Middle frontal gyrus (tissue), 1 donor: Measurements from ENCODE around the gene CDKAL1.
"Not testable (repeated sequence)": the region's sequence is repeated elsewhere in the genome, so short reads cannot be mapped to it uniquely, and the experiment has no call there.

ENCODE experiments used
- DNase-seq: peaks from one replicate; pipeline ENCODE4 v3.0.0-alpha.2; 2015; ENCODE audit warnings: low spot score; ENCODE audit errors: extremely low spot score

The CDKAL1 gene

DNA sequence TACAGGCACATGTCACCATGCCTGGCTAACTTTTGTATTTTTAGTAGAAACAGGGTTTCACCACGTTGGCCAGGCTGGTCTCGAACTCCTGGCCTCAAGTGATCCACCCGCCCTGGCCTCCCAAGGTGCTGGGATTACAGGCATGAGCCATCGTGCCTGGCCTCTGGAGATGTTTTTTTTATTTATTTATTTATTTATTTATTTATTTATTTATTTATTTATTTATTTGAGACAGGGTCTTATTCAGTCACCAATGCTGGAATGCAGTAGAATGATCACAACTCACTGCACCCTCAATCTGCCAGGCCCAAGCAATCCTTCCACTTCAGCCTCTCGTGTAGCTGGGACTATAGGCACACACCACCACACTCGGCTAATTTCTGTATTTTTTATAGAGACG, 661.0 kb downstream of the CDKAL1 start:
- DNase-seq, result not testable (repeated sequence)

DNA sequence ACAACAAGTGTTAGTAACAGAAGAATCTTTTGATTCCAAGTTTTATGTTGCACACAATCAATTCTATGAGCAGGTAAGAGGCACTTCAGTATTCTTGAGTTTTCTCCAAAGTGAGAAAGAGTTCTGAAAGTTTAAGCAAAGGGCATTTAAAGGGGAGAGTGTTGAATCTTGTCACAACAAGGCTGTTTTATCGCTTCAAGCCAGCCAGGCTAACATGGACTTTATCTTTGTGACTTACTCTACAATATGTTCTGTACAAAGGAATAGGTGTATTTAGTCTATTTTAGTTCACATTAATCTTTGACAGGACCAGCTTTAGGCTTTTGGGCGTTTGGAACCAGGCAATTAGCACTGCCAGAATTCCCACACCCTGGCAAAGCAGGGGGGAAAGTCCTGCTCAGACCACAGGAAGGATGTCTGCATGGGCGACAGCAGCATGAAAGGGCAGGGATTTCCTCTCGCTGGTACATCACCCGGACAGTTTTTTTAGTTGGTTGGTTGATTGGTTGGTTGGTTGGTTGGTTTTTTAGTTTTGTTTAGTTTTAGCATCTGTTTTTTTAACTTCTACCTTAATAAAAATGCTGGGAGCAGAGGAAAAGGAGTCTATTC, 663.9 kb downstream of the CDKAL1 start:
- DNase-seq, result no peak

DNA sequence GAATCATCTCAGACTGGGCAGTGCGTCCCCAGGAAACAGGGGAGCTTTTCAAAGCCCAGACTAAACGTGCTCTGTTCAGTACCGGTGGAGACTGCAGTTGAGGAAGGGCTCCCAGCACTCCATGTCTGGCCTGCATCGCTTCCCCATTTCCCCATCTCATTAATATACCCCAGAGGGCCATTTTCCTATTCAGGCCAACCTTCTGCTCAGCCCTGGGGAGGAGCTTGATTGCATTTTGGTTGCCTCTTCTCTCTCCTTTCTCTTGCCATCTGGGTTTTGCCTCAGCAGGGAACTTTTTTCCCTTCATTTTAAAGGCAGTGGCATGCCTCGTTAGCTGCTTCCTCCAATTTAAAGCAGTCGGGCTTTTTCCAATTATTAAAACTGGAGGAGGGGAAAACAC, 665.0 kb downstream of the CDKAL1 start:
- no peak for DNase-seq

DNA sequence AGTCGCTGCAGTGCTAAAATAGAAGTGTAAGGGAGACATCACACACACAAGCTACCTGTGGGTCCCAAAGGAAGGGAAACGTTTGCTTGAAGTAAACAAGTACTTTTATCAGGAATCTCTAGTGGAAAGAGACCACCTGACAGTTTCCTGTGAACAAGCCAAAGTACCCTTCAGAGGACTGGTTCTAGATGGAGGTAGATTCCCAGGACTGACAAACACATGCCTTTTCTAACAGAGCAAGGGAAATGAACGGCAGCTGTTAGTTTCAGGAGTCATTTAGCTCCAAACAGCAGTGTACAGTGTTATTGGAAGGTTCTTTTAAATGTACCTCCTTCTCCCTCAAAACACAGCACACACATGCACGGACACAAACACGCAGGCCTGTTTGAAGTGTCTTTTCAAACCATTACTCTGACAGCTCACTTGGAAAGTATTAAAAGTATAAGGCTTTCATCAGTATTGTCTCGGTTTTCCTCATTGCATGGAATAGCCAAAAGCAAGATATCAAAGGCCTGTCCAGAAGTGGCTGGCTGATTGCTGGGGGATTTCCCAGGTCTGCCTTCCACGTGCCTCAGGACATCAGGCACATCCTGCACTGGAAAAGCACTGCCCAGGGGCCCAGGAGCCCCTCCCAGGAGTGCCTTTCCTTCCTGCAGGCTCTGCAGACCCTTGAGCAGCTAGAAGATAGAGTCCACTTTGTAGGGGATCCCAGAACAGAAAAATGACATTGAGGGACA, 666.0 kb downstream of the CDKAL1 start:
- DNase-seq, result no peak

DNA sequence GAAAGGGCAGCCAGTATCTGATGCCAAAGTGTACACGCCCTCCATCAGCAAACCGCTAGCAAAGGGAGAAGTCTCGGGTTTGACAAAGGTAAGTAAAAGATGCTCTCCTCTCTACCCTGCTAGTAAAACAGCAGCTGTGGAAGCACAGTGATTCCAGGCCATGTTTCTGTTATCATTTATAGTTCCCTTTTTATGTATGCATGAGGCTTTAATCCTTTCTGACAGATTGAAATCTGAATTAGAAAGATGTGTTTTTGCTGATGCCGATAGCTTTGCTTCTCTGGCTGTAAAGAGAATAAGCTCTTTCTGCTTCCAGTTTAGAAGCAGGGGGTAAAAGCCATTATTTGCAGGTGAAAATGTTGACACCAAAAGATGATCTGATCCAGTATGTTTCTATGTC, 666.9 kb downstream of the CDKAL1 start:
- no peak for DNase-seq

DNA sequence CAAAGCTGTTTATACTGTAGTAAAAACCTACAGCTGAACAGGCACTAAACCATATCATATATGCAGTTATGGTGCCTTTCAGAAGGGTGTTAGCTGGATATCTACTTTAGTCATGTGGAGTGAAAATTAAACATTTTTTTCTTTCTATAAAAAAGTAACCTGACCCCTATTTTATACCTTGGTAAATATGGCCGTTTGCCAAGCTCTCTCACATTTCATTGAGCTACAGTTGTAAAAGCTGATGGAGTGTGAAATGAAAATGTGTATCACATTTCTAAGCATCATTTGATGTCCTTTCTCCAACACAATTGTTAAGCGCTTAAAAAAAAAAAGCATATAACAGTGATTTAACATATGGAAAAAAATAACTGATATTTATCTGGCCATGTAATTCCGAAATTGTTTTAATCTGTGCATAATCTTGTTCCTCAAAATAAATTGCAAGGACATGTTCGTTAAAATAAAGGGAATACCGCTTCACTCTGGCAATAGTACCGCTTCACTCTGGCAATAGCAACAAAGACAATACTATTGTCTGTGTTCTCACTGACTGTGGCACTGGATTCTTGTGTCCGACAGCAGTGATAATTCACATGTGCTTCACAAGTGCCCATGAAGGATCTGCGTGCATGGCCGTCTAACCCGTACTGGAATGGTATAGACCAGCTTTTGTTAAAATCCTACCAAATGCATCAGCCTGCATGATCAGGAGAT, 667.5 kb downstream of the CDKAL1 start:
- no peak for DNase-seq

DNA sequence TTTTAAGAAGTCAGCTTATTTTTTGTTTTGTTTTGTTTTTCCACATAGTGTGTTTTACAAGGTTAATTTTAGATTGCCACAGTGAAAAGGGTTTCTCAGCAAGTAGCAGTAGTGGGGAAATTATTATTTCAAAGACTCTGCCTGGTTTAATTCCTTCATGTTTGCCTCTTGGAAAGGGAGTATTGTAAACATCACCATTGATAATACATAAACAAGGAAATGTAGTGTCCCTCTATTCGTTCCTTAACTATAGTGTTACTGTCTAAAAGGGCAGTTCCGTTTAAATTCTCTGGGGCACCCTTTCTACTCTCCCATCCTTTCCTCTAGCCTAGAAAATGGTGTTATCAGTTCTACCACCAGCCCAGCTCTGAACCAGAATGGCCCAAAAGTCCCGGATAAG, 668.3 kb downstream of the CDKAL1 start:
- no peak for DNase-seq

DNA sequence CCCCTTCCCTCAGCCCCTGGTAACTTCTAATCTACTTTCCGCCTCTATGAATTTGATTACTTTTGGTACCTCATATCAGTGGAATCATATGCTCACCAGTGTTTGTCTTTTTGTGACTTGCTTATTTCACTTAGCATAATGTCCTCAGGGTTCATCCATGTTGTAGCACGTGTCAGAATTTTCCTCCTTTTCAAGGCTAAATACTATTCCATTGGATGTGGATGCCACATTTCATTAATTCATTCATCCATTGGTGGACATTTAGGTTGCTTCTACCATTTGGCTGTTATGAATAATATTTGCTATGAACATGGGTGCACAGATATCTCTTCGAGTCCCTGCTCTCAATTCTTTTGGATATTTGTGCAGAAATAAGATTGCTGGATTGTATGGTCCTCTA, 670.7 kb downstream of the CDKAL1 start:
- no peak for DNase-seq

DNA sequence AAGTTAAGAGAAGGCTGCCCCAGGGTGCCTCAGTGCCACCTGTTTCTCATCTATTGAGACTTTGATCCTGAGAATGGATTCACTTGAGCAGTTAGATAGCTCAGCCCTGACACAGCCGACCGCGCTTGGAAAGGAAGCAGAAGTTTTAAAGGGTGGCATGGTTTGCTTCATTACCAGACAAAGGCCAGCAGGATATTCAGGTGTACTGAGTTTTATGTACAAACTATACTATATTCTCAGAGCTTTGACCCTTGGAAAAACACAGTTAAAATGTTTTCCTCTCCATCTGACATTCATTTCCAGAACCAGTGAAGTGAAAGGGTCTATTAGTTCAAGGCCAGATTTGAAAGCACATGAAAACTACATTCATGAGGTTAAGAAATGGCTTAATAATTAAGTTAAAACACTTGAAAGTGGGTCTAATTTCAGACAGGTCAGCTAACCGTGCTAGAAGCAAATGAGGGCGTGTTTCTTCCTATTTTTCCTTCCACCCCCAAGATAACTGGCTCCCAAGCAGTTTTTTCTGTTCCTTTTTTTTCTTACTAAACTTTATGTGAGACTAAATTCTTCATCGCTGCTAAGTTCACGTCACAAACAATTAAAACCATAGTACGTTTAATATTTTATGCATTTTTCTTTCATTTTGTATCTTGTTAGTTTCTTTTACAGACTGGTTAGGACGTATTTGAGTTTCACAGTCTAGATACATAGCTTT, 674.0 kb downstream of the CDKAL1 start:
- DNase-seq, result no peak

DNA sequence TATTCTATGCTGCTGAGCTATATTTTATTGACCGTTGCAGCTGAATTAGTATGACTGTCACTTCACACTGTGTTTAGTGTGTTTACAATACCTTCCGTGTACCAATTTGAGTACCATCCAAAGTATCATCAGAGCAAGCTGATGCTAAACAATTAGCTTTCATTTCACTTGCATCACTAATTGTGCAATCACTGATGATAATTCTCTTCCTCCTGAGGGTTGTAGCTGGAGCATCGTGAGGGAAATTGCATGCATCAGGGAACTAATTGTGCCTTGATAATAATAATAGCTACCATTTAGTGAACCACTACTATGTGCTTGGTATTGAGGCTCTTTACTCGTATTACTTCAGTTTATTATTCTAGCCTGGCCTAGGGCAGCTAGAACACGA, 674.5 kb downstream of the CDKAL1 start:
- no peak for DNase-seq

DNA sequence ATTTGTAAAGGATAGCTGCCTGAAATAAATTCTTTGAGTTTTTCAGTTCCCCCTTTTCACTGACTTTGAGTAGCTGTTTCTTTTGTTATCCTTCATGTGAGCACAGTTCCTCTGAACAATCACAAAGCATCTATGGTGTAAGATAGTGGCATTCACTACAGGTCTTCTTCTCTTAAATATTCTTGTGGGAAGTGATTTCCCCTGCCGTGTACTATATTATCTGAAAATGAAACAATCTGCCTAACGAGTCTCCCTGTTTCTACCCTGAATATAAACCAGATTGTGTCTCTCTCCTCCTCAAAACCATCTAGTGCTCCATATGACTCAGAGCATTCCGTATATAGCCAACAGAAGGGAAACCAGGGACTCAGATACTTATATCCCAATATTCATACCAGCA, 679.2 kb downstream of the CDKAL1 start:
- no peak for DNase-seq

DNA sequence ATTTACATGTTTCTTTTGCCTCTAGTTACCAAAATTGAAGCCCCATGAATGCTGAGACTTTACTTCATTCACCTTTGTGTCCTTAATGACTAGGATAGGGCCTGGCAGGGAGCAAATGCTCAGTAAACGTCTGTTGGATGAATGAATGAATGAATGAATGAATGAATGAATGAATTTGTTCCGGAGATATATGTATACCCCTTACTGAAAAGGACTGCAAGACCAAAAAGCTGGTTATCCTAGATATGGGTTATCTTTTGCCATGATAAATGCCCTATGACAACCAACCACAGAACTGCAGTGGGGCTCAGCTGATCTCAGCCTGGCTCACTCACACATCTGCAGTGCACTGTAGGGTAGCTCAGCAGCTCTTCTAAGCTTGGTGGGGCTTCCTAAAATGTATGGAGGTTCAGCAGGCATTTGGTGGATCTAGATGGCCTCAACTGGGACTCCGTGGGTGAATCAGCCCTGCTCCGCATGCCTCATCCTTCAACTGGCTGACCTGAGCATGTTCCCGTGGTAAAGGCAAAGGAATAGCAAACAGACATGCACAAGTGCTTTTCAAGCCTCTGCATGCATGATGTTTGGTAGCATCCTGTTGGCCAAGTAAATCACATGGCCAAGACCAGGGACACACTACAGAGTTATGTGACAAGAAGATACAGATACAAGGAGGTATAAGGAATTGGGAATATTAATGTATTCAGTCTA, 680.6 kb downstream of the CDKAL1 start:
- DNase-seq, result no peak

DNA sequence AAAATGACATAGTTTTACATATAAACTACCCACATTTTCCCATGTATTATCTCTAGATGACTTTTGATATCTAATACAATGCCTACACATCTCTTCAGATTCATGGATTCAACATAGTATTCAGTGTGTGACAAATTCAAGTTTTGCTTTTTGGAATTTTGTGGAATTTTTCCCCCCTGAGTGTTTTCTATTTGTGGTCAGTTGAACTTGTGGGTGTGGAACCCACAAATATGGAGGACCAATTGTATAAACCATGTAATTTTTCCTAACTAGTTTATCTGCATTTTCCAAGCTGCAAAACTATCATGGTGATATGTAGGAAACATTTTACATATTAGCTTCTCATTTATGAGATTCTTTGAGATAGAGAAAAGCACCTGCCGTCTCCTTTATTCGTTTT, 685.0 kb downstream of the CDKAL1 start:
- no peak for DNase-seq

DNA sequence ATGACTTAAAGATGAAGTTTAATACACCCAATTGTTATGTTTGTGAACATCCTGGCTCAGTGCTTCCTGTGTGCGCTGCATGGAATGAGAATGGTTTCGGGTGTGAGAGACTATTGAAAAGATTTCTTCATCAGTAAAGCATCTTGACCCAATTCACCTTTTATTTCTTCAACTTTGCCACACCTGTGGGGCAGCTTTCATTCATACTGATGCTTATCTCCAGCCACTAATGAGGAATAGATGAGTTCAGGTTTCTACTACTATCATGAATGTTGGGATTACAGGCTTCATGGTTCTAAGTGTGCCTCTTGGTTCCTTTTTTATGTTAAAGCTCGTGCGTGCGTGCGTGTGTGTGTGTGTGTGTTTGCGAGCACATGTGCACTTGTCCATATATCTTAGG, 685.6 kb downstream of the CDKAL1 start:
- DNase-seq, result no peak

DNA sequence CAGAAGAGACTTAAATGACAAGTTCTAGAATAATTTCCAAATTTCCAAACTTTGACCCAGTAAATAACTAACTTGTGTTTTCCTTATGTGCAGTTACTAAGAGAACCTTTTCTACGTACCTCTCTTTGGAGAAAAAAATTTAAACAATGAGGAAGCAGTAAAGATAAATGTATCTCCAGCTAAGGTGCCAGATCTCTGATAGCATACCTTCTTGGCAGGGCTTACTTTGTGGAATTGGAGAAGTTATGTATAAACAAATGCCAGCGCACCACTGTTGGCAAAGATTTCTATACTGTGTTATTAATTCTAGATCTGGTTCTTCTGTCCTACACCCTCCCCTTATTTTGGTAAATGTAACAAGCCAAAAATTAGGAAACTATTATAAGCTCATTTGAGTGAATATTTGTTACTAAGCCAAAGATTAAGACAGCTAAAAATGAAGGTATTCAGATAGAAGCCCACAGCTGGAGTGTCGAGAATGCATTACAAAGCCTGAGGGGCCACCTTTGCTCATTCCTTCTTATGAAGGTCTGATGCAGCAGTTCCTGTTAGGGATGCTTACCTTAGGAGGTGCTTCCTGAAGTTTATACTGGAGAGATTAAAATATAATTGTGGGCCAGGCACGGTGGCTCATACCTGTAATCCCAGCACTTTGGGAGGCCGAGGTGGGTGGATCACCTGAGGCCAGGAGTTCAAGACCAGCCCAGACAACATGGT, 686.2 kb downstream of the CDKAL1 start:
- no peak for DNase-seq

DNA sequence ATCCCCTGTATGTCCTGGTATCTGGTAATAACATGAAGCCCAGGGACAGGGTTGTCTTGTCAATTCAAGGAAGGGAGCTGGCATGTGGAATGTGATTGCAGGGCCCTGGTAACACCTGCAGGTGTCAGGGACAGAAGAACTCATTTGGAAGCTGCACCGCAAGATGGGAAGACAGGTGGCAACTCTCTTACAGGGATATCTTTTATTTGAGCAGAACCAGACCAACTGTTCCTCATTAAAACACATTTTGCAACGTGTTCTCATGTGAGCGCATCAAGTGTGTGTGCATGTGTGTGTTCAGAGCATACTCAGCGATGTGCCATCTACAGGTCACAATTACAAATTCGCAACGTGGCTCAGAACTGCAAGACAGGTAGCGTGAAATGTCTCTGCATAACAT, 688.4 kb downstream of the CDKAL1 start:
- no peak for DNase-seq

DNA sequence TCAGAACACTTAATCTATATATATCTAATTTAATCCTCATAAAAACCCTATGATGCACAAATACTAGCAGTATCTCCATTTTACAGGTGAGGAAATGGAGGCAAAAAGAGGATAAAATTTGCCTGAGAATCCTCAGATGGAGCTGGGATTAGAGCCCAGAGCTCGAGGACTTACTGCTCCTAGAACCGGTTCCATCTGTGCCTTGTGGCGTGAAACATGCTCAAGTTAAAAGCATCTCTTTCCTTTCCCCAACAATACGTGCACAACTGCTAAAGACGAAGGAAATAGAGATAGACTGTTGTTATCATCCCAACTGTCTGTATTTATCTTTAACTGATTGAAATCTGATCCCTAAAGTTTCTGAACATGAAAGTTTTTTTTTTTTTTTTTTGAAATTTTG, 691.7 kb downstream of the CDKAL1 start:
- no peak for DNase-seq

DNA sequence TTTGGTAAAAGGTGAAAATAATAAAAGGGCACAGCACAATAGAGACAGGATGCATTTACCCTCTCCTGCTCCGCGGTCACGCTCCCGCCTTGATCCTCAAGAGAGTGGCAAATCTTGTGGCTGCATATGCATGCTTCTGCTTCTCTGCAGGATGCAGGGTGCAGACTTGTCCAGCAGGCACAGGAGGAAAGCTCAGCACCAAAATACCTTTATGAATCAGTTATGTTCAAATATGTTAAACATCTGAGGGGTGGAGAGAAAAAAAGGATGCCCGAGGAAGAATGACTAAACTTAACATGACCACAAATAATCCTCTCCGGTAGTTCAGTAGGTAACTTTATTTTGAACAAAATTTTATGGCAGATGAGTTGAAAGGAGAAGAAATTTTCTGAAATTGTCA, 693.2 kb downstream of the CDKAL1 start:
- DNase-seq, result no peak

DNA sequence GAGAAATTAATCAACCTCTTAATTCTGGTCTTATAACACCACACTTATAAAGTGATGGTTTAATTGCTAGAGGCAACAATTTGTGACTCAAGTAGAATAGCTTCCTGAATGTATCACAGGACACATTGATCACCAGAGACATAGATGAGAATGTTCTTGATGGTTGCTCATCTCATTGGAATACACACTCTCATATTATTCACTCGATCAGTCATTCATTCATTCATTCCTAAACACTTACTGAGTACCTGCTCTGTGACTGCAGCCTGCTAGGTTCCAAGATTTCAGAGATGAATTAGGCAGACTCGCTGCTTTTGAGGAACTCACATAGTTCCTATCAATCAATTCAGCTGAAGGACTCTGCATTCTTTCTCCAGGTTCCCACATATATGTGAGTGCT, 694.2 kb downstream of the CDKAL1 start:
- no peak for DNase-seq

DNA sequence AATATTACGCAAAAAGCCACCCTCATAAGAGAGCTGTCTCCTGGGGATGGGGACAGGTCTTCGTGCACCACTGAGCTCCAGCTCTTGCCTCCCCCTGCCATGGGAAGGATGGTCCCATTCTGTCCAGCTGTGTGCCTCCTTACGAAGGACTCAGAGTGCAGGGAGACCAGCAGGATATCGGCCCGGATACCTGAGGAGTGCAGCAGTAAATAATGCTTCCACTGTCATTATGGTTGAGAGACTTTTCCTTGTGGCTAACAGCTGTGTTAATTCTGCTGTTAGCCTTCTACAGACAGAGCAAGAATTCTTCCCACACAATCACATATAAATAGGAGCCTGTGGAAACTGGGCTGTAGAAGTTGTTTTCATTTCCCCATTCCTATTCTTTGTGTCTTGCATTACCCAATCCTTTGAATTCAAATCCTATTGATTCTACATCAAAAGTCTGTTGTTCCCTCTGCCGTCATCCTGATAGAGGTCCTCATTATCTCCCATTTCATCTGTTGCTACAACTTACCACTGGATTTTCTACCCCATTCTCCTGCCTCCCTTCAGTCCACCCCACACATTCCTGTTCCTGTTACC, 694.7 kb downstream of the CDKAL1 start:
- DNase-seq, result no peak
